ENCODE results near the gene MKNK1. TPM values are rescaled to one million over a fixed set of nuclear protein-coding genes. Genes with fewer than 3 reads are reported as not detected.

The MKNK1 gene
- total and polyA plus RNA-seq, 2 of the 4 experiments (the other 2 are of a cell fraction) = 14.3 to 35.2 TPM

GRCh38 chr1:46558966-46559365 is 45.1 kb downstream of the MKNK1 start:
- no peak overlapping the region for H3K14ac ChIP-seq (replicated peaks; ENCODE audit: low read depth, low read length)
- no peaks in the 10 kb centered on the region; the same call in 1 of the 2 replicates for H3K27me3 ChIP-seq (ENCODE audit: control insufficient read depth, insufficient read depth, low read length)
- H3K36me3 ChIP-seq (ENCODE audit: control insufficient read depth, insufficient read depth, low read length) = peaks cover 32% of the 10 kb centered on the region
- no peak for ATAC-seq (ENCODE audit: low read depth)
- H2AK9ac ChIP-seq (replicated peaks; ENCODE audit: low read depth, low read length, poor library complexity) = no peak overlapping the region
- H3K4me3 ChIP-seq (ENCODE audit: insufficient read depth, low read depth, low read length) = no peak overlapping the region
- no TSS peak for BruUV-seq (replicated peaks)
- DNase-seq = no peak
- intact Hi-C loops (cut with micrococcal nuclease) = no loop called here
- no peaks in the 10 kb centered on the region for H3K4me1 ChIP-seq (ENCODE audit: control insufficient read depth, insufficient read depth, low read length)
- H3K79me1 ChIP-seq (ENCODE audit: low read depth in 1 of 2, low read length in 2 of 2) = no peaks in the 10 kb centered on the region
- CTCF ChIA-PET = no interaction called here
- no peak overlapping the region for H4K91ac ChIP-seq (ENCODE audit: insufficient read depth, low read depth, low read length)
- H3K18ac ChIP-seq (ENCODE audit: low read depth, low read length) = no peak overlapping the region
- H2BK5ac ChIP-seq (ENCODE audit: low read depth, low read length, poor library complexity, severe bottlenecking) = no peak overlapping the region
- H2BK120ac ChIP-seq (ENCODE audit: low read depth, low read length) = no peak overlapping the region
- H3K4me2 ChIP-seq (ENCODE audit: low read depth, low read length) = no peak overlapping the region
- H3K56ac ChIP-seq (ENCODE audit: extremely low read depth, insufficient read depth, low read length) = no peak overlapping the region
- no peak overlapping the region for H2AK5ac ChIP-seq (ENCODE audit: low read depth, low read length)
- H3K9ac ChIP-seq (ENCODE audit: low read depth, low read length) = no peak overlapping the region
- TF ChIP-seq RFX5 (IDR thresholded peaks at IDR 0.05; ENCODE audit: low read depth, low read length) (no peak), SMC3 (IDR thresholded peaks at IDR 0.05; ENCODE audit: low read depth, low read length) (no peak), BHLHE40 (IDR thresholded peaks at IDR 0.05; ENCODE audit: low read depth, low read length) (no peak), POLR2A (IDR thresholded peaks at IDR 0.05; ENCODE audit: low read depth, low read length) (no peak), USF2 (IDR thresholded peaks at IDR 0.05; ENCODE audit: low read depth, low read length) (no peak), FOS (IDR thresholded peaks at IDR 0.05; ENCODE audit: low read depth, low read length) (no peak), CHD1 (IDR thresholded peaks at IDR 0.05; ENCODE audit: low read depth, low read length) (no peak), CEBPB (IDR thresholded peaks at IDR 0.05; ENCODE audit: low read depth, low read length) (no peak), MAFK (IDR thresholded peaks at IDR 0.05; ENCODE audit: low read depth, low read length) (no peak)
- H3K9me1 ChIP-seq (ENCODE audit: insufficient read depth, low read length) = no peaks in the 10 kb centered on the region; the same call in 1 of the 2 replicates
- H2AFZ ChIP-seq (replicated peaks; ENCODE audit: low read length, poor library complexity) = no peak overlapping the region
- H3K23ac ChIP-seq (ENCODE audit: low read depth, low read length) = no peak overlapping the region
- no peak overlapping the region for H3K27ac ChIP-seq (ENCODE audit: insufficient read depth, low read length)
- POLR2A ChIA-PET (ENCODE audit: unreplicated experiment) = no interaction called here
- no CpG with 5 or more reads among the region's 8 CpGs for WGBS, 2 experiments (ENCODE audit: extremely low coverage in 2 of 2, insufficient read length in 1 of 2)
- dilution Hi-C loops (cut with HindIII; ENCODE audit: low sequenced_read_pairs, unreplicated experiment) = no loop called here
- no peaks in the 10 kb centered on the region for H3K9me3 ChIP-seq (ENCODE audit: control insufficient read depth, insufficient read depth, low read length)
- no peak overlapping the region for H4K8ac ChIP-seq (ENCODE audit: low read depth in 2 of 2, low read length in 2 of 2)
- H4K5ac ChIP-seq (ENCODE audit: low read depth, low read length) = no peak overlapping the region
- no peak overlapping the region for H2BK20ac ChIP-seq (ENCODE audit: low read depth, low read length)
- no peak overlapping the region for H3K4ac ChIP-seq (ENCODE audit: low read depth, low read length)
- in situ Hi-C loops (cut with MboI; ENCODE audit: low sequenced_read_pairs) = no loop called here
- H2BK15ac ChIP-seq (ENCODE audit: low read depth, low read length) = no peak overlapping the region
- H4K20me1 ChIP-seq (ENCODE audit: insufficient read depth, low read length) = no peaks in the 10 kb centered on the region

Data from IMR-90 (cell line).